ENCODE results near the gene HES7.

The HES7 gene

GRCh38 chr17:8073627-8074484 lies 50.0 kb downstream of the HES7 start:
- peak; percentile 73 to 76 for DNase-seq (ENCODE audit: low read depth in 2 of 2)

GRCh38 chr17:8072729-8073461 lies 51.0 kb downstream of the HES7 start:
- DNase-seq (ENCODE audit: low read depth in 2 of 2): no peak

GRCh38 chr17:8072341-8072728 lies 51.6 kb downstream of the HES7 start:
- DNase-seq (ENCODE audit: low read depth in 2 of 2): no peak

- DNase-seq (ENCODE audit: low read depth in 2 of 2): no peak
Observed at GRCh38 chr17:8071496-8071895, 52.4 kb downstream of the HES7 start.

All from stimulated activated CD8-positive, alpha-beta memory T cell treated with anti-CD3 and anti-CD28 coated beads, Interleukin-15, amount 100 ng/mL, for 48 hours (primary cell).